Osteocyte (in vitro differentiated cells): ENCODE results near the gene TRIM24. TPM values are rescaled to one million over a fixed set of nuclear protein-coding genes. Genes with fewer than 3 reads are reported as not detected.

Source experiments
- DNase-seq: peaks from one replicate; pipeline ENCODE4 v3.0.0; 2021; ENCODE audit warnings: mixed read lengths; ENCODE audit not compliant: unreplicated experiment; ENCODE audit errors: extremely low spot score
- H3K27ac Mint-ChIP-seq: one replicate; pipeline ENCODE4 v1.8.0; 2021; ENCODE audit warnings: mild to moderate bottlenecking, mixed read lengths; ENCODE audit not compliant: unreplicated experiment
- H3K27me3 Mint-ChIP-seq: one replicate; pipeline ENCODE4 v1.8.0; 2021; ENCODE audit warnings: mixed read lengths; ENCODE audit not compliant: unreplicated experiment
- H3K36me3 Mint-ChIP-seq: one replicate; pipeline ENCODE4 v1.8.0; 2021; ENCODE audit warnings: mixed read lengths; ENCODE audit not compliant: unreplicated experiment
- H3K4me1 Mint-ChIP-seq: one replicate; pipeline ENCODE4 v1.8.0; 2021; ENCODE audit warnings: mixed read lengths; ENCODE audit not compliant: unreplicated experiment
- H3K4me3 Mint-ChIP-seq: one replicate; pipeline ENCODE4 v1.8.0; 2021; ENCODE audit warnings: mild to moderate bottlenecking, moderate library complexity, mixed read lengths; ENCODE audit not compliant: unreplicated experiment
- H3K9me3 Mint-ChIP-seq: one replicate; pipeline ENCODE4 v1.8.0; 2021; ENCODE audit warnings: mixed read lengths; ENCODE audit not compliant: unreplicated experiment
- total RNA-seq: library from RNA; stranded (reverse); gene quantifications from 2 replicates; pipeline ENCODE4 v1.2.1, GENCODE V29; 2021
- TF ChIP-seq, protein P1 (sequence below): fragments of 200-600 bp; sonication (generic); IDR thresholded peaks from 2 replicates; pipeline ENCODE4 v1.5.0; 2021; ENCODE audit warnings: antibody characterized with exemption, mild to moderate bottlenecking, moderate library complexity

Gene TRIM24
- total RNA-seq, 1 donor from 2014 or later = 23.1 TPM

GRCh38 chr7:138555684-138556083 lies 95.6 kb downstream of the TRIM24 start:
- no peak overlapping the region for H3K27ac Mint-ChIP-seq
- H3K4me3 Mint-ChIP-seq = no peak overlapping the region
- no peaks in the 10 kb centered on the region for H3K27me3 Mint-ChIP-seq
- peaks cover 35% of the 10 kb centered on the region for H3K9me3 Mint-ChIP-seq
- TF ChIP-seq, protein P1, sequence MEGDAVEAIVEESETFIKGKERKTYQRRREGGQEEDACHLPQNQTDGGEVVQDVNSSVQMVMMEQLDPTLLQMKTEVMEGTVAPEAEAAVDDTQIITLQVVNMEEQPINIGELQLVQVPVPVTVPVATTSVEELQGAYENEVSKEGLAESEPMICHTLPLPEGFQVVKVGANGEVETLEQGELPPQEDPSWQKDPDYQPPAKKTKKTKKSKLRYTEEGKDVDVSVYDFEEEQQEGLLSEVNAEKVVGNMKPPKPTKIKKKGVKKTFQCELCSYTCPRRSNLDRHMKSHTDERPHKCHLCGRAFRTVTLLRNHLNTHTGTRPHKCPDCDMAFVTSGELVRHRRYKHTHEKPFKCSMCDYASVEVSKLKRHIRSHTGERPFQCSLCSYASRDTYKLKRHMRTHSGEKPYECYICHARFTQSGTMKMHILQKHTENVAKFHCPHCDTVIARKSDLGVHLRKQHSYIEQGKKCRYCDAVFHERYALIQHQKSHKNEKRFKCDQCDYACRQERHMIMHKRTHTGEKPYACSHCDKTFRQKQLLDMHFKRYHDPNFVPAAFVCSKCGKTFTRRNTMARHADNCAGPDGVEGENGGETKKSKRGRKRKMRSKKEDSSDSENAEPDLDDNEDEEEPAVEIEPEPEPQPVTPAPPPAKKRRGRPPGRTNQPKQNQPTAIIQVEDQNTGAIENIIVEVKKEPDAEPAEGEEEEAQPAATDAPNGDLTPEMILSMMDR = no peak
- H3K36me3 Mint-ChIP-seq = peaks cover 81% of the 10 kb centered on the region
- DNase-seq = no peak
- H3K4me1 Mint-ChIP-seq = no peaks in the 10 kb centered on the region

DNA sequence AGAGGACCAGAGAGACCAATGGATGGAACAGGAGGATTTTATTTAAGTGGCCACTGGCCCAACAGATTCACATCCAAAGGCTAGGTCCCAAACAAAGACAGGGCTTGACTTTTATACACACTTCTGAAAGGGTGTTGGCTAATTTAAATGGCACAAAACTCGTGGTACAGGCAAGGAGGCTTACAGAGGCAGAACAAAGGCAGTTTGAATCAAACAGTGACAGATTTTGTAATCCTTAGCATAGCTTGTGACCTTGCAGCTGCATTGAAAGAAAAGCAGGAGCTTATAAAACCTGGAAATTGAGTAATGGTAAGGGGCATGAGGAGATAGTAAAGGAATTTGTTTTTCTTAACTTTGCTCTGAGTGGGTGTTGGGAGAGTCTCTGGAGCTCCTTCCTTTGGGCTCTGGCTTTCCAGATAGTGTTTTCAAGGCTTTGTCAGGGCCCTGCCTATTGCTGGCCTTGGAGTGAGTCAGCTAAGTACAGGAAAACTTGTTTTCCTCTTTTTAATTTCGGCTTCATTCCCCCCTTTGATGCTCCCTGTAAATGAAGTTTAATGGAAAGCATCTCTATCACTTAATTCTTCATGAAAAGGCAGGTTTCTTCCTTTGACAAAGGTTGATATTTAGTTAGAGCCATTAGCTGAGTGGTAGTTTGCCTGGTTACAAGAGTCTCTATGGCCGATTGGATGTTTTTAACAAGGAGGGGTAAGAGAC lies 96.9 kb downstream of the TRIM24 start:
- H3K36me3 Mint-ChIP-seq = peaks cover 81% of the 10 kb centered on the region
- H3K4me3 Mint-ChIP-seq = no peak overlapping the region
- TF ChIP-seq, protein P1 = no peak
- H3K4me1 Mint-ChIP-seq = no peaks in the 10 kb centered on the region
- H3K27ac Mint-ChIP-seq = no peak overlapping the region
- no peaks in the 10 kb centered on the region for H3K27me3 Mint-ChIP-seq
- DNase-seq = no peak
- peaks cover 38% of the 10 kb centered on the region for H3K9me3 Mint-ChIP-seq

GRCh38 chr7:138559448-138559847 lies 99.4 kb downstream of the TRIM24 start:
- Mint-ChIP-seq H3K9me3 (peaks cover 52% of the 10 kb centered on the region), H3K27ac (no peak overlapping the region), H3K4me1 (no peaks in the 10 kb centered on the region), H3K36me3 (peaks cover 83% of the 10 kb centered on the region), H3K4me3 (no peak overlapping the region), H3K27me3 (no peaks in the 10 kb centered on the region)
- TF ChIP-seq, protein P1 = no peak
- no peak for DNase-seq

DNA sequence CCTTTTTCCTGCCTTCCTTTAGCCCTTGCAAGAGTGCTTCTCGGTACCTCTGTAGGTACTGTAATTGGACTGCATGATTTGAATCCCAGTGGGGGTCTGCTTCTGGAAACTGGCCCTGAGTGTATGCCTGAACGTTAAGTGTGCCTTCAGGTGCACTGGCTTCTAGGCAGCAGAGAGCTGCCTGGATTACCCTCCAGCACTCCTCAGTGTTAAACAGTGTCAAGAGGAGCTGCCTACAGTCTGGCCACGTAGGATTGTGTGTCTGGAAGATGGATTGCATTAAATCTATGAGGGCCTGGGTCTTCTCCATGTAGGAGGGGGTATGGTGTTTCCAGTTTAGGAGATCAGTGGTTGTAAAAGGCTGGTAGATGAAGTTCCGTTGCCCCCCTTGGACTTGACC lies 103.7 kb downstream of the TRIM24 start:
- H3K9me3 Mint-ChIP-seq = peaks cover 49% of the 10 kb centered on the region
- no peak for DNase-seq
- no peak overlapping the region for H3K27ac Mint-ChIP-seq
- H3K36me3 Mint-ChIP-seq = peaks cover 73% of the 10 kb centered on the region
- no peak overlapping the region for H3K4me3 Mint-ChIP-seq
- TF ChIP-seq, protein P1 = no peak
- H3K27me3 Mint-ChIP-seq = no peaks in the 10 kb centered on the region
- H3K4me1 Mint-ChIP-seq = no peaks in the 10 kb centered on the region

DNA sequence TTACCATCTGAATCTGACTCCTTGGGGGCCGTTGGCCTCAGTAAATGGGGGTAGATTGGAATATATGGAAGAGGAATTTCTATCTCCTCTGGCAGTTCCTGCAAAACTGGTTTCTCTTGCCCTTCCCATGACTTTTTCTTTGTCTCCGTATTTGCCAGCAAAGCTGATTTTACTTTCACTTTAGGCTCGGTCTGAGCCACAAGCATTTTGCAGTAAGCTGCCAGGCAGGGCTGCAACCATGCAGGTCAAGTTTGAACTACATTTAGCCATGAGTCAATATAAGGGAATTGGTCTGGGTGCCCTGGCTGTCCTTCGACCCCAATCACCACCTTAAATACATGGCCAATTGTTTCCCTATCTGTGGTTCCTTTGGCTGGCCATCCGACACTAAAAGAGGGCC lies 104.3 kb downstream of the TRIM24 start:
- Mint-ChIP-seq H3K4me1 (no peaks in the 10 kb centered on the region), H3K9me3 (peaks cover 45% of the 10 kb centered on the region), H3K4me3 (no peak overlapping the region), H3K27me3 (no peaks in the 10 kb centered on the region), H3K36me3 (peaks cover 73% of the 10 kb centered on the region), H3K27ac (no peak overlapping the region)
- no peak for DNase-seq
- TF ChIP-seq, protein P1 = no peak
